WERI-Rb-1 (cell line): Measurements from ENCODE around the gene PIK3R6.

ENCODE experiments used
- DNase-seq: peaks from one replicate; pipeline ENCODE4 v3.0.0-alpha.2; 2020
- H3K27ac ChIP-seq: fragments of 250-450 bp; sonication (Bioruptor Pico); 2 replicates; pipeline ENCODE4 v1.5.1; 2020; ENCODE audit warnings: mild to moderate bottlenecking, moderate library complexity
- H3K27me3 ChIP-seq: fragments of 250-450 bp; sonication (Bioruptor Pico); 2 replicates; pipeline ENCODE4 v1.5.1; 2021; ENCODE audit warnings: mild to moderate bottlenecking, low read depth, moderate library complexity; ENCODE audit not compliant: insufficient read depth, severe bottlenecking
- H3K36me3 ChIP-seq: fragments of 250-450 bp; sonication (Bioruptor Pico); 2 replicates; pipeline ENCODE4 v1.5.1; 2020; ENCODE audit warnings: mild to moderate bottlenecking, moderate library complexity
- H3K4me3 ChIP-seq: 2 replicates; pipeline ENCODE4 v1.5.1; 2011; ENCODE audit warnings: low read depth, mild to moderate bottlenecking, control low read depth, low read length
- H3K9me3 ChIP-seq: fragments of 250-450 bp; sonication (Bioruptor Pico); 2 replicates; pipeline ENCODE4 v1.5.1; 2021; ENCODE audit warnings: mild to moderate bottlenecking, moderate library complexity; ENCODE audit not compliant: severe bottlenecking
- CTCF ChIP-seq: IDR thresholded peaks from 2 replicates; pipeline ENCODE4 v1.5.1; 2011; ENCODE audit warnings: low read depth, mild to moderate bottlenecking, control low read depth, inconsistent platforms, low read length

PIK3R6 gene

GRCh38 chr17:8875436-8875835, 8.0 kb upstream of the PIK3R6 start:
- Histone ChIP-seq H3K27ac (no peak overlapping the region), H3K36me3 (no peaks in the 10 kb centered on the region), H3K4me3 (no peak overlapping the region), H3K9me3 (no peaks in the 10 kb centered on the region), H3K27me3 (no peaks in the 10 kb centered on the region)
- no peak for DNase-seq
- TF ChIP-seq CTCF = no peak

DNA sequence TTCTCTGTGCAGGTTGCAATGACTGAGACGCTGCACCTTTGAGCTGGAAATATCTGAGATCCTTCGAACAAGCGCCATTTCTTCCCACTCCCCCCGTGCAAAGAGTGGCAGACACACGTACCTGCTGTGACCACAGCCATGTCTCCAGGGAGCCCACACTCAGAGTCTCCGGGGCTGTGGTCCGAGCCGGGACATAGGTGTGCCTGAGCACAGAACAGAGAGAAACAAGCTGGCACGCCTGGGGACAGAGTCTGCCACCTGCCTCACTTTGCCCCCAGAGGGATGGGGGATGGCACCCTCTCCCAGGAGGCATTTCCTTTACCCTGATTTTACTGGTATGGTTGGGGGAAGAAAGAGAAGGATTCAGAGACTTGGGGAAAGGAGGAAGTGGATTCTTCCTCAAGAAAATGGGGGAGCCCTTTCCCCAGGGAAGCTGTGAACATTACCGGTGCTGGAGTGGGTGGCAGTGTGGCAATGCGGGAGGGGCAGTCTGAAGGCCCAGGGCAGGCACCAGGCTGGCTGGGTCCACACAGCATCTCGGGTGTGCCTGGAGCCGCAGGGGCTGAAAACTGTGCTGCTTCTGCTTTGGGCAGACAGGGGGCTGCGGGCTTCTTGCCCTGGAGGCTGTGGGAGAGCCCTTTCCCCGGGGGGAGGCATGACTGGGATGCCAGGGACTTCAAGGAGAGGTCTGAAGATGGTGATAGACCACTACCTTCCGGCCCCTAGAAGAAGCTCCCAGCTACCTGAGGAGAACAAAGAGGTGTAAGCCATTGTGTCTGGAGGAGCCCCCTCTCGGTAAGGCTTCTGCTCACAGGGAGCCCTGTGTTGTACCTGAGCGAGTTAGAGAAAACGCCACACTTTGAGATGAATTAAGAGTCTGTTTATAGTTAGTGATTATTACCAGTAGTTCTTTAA, 6.6 kb upstream of the PIK3R6 start:
- H3K9me3 ChIP-seq = no peaks in the 10 kb centered on the region
- no peak overlapping the region for H3K27ac ChIP-seq
- H3K36me3 ChIP-seq = no peaks in the 10 kb centered on the region
- H3K27me3 ChIP-seq = no peaks in the 10 kb centered on the region
- TF ChIP-seq CTCF = no peak
- no peak overlapping the region for H3K4me3 ChIP-seq
- DNase-seq = no peak

DNA sequence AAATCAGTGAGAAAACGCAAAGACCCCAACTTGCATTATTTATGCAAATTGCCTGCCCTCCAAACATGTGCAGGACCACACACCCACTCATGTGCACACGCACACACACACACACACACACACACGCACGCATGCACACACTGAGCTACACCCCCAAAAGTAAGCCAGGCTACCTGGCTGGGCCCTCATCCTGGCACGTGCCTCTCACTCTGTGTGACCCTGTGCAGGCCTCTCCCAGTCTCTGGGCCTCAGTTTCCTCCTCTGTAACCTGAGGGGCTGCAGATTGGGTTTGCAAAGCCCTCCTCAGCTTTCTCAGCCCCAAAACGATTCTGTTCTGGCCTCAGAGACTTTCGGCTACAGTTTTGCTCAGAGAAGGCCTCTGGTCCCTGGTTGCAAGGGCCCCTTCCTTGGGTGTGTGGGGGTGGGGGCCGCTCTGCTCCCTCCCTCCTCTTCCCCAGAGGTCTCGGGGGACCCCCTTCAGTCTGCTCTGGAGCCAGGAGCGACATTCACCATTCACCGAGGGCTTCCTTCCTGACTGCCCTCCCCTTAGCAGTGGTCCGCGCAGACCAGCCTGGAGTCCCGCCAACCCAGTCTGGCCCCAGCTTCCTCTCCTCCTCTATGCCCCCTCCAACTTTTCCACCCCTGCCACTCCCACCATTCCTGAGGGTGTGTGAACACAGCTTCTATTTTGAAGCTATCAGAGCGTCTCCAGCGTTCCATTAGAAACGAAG, 5.4 kb upstream of the PIK3R6 start:
- H3K9me3 ChIP-seq = no peaks in the 10 kb centered on the region
- H3K36me3 ChIP-seq = no peaks in the 10 kb centered on the region
- no peak overlapping the region for H3K4me3 ChIP-seq
- no peaks in the 10 kb centered on the region for H3K27me3 ChIP-seq
- no peak for DNase-seq
- H3K27ac ChIP-seq = no peak overlapping the region
- TF ChIP-seq CTCF = no peak

DNA sequence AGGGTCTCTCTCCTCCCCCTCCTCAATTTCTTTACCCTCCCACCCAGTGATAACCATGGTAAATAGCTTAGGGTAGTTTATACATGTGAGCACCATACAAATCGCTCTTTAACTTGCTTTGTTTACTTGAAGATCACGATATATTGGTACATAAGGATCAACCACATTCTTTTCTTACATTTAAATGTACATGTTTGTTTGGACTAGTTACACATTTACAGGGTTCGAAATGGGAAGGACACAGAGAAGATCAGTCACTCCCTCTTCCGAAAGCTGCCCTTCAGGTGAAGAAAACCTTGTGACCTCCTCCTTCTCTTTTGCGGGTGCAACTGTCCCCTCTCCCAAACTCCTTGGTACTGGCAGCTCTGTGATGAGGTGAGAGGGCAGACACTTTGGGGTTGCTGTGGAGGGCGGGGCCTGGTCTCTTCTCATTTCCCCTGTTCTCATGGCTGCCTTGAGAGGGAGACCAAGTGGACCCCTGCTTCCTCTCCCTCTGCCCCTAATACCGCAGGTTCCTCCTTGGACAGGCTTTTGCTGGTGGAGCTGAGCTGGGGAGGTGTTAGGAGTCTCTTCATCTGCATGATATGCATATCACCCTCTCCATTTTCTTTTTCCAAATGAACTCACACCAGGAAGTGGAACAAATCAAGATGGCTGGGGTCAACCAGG, 4.7 kb upstream of the PIK3R6 start:
- H3K27me3 ChIP-seq = no peaks in the 10 kb centered on the region
- no peak overlapping the region for H3K27ac ChIP-seq
- DNase-seq = no peak
- no peak overlapping the region for H3K4me3 ChIP-seq
- no peaks in the 10 kb centered on the region for H3K9me3 ChIP-seq
- TF ChIP-seq CTCF = no peak
- H3K36me3 ChIP-seq = no peaks in the 10 kb centered on the region

- DNase-seq = no peak
- H3K36me3 ChIP-seq = no peaks in the 10 kb centered on the region
- TF ChIP-seq CTCF = no peak
- no peak overlapping the region for H3K4me3 ChIP-seq
- no peaks in the 10 kb centered on the region for H3K9me3 ChIP-seq
- H3K27me3 ChIP-seq = no peaks in the 10 kb centered on the region
- no peak overlapping the region for H3K27ac ChIP-seq
Measured at GRCh38 chr17:8871081-8871581, 3.7 kb upstream of the PIK3R6 start.
